ENCODE measurements around the gene KCTD21.

Gene KCTD21

GRCh38 chr11:78139422-78140391 lies 48.7 kb downstream of the KCTD21 start, which contains the start of gene ALG8:
ALG8 (minus strand) TSS chr11:78139626; CDS start chr11:78139588, 38 bp downstream.
- H3K9ac ChIP-seq (ENCODE audit: low read length) = peak within 1 kb of the TSS; percentile 92
- H2AFZ ChIP-seq (ENCODE audit: low read length) = peak within 1 kb of the TSS; percentile 38; the same call in 1 of the 2 replicates
- peaks cover 27% of the 10 kb centered on the region for H3K36me3 ChIP-seq (ENCODE audit: insufficient read depth, low read length)
- H3K27me3 ChIP-seq (ENCODE audit: insufficient read depth, low read length) = no peaks in the 10 kb centered on the region
- H3K79me2 ChIP-seq (ENCODE audit: insufficient read depth, low read length) = peaks cover 12% of the 10 kb centered on the region
- H3K4me3 ChIP-seq (ENCODE audit: low read depth, low read length, poor library complexity, severe bottlenecking) = peak within 1 kb of the TSS; percentile 84
- no peaks in the 10 kb centered on the region for H3F3A ChIP-seq (ENCODE audit: insufficient read depth, low read length)
- H3K9me2 ChIP-seq (ENCODE audit: low read depth, low read length) = no peaks in the 10 kb centered on the region
- no peaks in the 10 kb centered on the region for H3K9me3 ChIP-seq (ENCODE audit: low read length)
- peak within 1 kb of the TSS; percentile 94 for H3K4me2 ChIP-seq (ENCODE audit: low read length)
- H3K27ac ChIP-seq (ENCODE audit: low read depth, low read length, poor library complexity, severe bottlenecking) = peak within 1 kb of the TSS; percentile 67
- no peaks in the 10 kb centered on the region for H4K20me1 ChIP-seq (ENCODE audit: insufficient read depth, low read length)
- H3K4me1 ChIP-seq (ENCODE audit: insufficient read depth, low read length, severe bottlenecking) = peaks cover 25% of the 10 kb centered on the region
- TF ChIP-seq EZH2 (IDR thresholded peaks at IDR 0.05; ENCODE audit: borderline replicate concordance, low read length) = no peak
- TF ChIP-seq CTCF (IDR thresholded peaks at IDR 0.05; ENCODE audit: low read length) = no peak

DNA sequence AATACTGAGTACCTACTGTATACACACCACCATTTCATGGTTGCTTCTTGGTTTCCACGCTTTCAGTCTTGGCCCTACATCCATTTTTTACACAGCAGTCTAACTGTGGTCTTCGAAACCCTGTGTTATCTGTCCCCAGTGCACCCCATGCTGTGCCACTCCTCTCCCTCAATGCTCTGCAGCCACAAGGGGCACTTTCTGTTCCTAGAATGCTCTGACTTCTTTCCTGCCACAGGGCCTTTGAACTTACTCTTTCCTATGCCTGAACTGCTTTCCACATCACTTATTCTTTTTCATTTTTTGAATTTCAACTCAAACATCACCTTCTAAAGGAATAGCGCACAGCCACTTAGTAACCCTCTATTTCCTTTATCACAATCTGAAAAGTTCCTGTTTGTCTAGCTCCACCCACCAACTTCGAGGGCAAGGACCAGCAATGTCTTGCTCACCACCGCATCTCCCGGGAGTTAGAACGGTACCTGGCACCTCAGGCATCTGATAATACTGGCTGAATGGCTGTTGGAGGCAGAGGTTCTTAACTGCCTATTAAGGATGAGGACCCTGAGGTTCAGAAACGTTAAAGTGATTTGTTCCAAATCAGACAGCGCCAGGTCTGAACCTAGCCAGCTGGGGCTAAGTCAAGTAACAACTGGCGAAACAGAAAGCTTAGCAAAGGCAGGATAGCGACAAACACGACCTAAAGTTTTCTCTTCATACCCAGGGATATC lies 49.6 kb downstream of the KCTD21 start:
- peaks cover 33% of the 10 kb centered on the region for H3K36me3 ChIP-seq (ENCODE audit: insufficient read depth, low read length)
- 0 out of 2 replicates have a peak overlapping the region, but pooled peaks have one; percentile 12 for H2AFZ ChIP-seq (ENCODE audit: low read length)
- H4K20me1 ChIP-seq (ENCODE audit: insufficient read depth, low read length) = no peaks in the 10 kb centered on the region
- H3K4me1 ChIP-seq (ENCODE audit: insufficient read depth, low read length, severe bottlenecking) = peaks cover 25% of the 10 kb centered on the region
- TF ChIP-seq CTCF (IDR thresholded peaks at IDR 0.05; ENCODE audit: low read length) = peak; percentile 23; the same call in 1 of the 2 replicates
- TF ChIP-seq EZH2 (IDR thresholded peaks at IDR 0.05; ENCODE audit: borderline replicate concordance, low read length) = no peak
- no peaks in the 10 kb centered on the region for H3K9me2 ChIP-seq (ENCODE audit: low read depth, low read length)
- H3K4me3 ChIP-seq (ENCODE audit: low read depth, low read length, poor library complexity, severe bottlenecking) = peak overlapping the region; percentile 84
- no peaks in the 10 kb centered on the region for H3F3A ChIP-seq (ENCODE audit: insufficient read depth, low read length)
- H3K9me3 ChIP-seq (ENCODE audit: low read length) = no peaks in the 10 kb centered on the region
- peak overlapping the region; percentile 67 for H3K27ac ChIP-seq (ENCODE audit: low read depth, low read length, poor library complexity, severe bottlenecking)
- H3K4me2 ChIP-seq (ENCODE audit: low read length) = peak overlapping the region; percentile 94
- H3K27me3 ChIP-seq (ENCODE audit: insufficient read depth, low read length) = no peaks in the 10 kb centered on the region
- H3K79me2 ChIP-seq (ENCODE audit: insufficient read depth, low read length) = peaks cover 12% of the 10 kb centered on the region
- H3K9ac ChIP-seq (ENCODE audit: low read length) = peak overlapping the region; percentile 92

DNA sequence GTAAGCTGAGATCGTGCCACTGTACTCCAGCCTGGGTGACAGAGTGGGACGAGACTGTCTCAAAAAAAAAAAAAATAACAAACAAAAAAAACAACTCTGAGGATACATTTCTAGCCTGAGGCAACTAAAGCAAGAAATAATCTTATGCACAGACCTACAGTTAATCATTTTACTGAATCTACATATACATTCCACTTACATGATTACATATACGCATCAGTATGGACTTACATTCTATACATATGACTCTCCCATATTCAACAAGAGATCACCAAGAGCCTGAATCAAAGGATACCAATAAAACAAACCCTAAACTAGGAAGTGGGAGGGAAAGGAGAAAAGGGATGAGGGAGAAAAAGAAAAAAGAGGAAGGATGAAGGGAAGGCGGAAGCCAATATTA lies 50.1 kb downstream of the KCTD21 start:
- H3K9ac ChIP-seq (ENCODE audit: low read length) = no peak overlapping the region; the same call in 1 of the 2 replicates
- no peak overlapping the region for H3K27ac ChIP-seq (ENCODE audit: low read depth, low read length, poor library complexity, severe bottlenecking)
- no peak overlapping the region for H2AFZ ChIP-seq (ENCODE audit: low read length)
- H3F3A ChIP-seq (ENCODE audit: insufficient read depth, low read length) = no peaks in the 10 kb centered on the region
- no peaks in the 10 kb centered on the region for H3K9me3 ChIP-seq (ENCODE audit: low read length)
- H3K4me1 ChIP-seq (ENCODE audit: insufficient read depth, low read length, severe bottlenecking) = peaks cover 25% of the 10 kb centered on the region
- TF ChIP-seq CTCF (IDR thresholded peaks at IDR 0.05; ENCODE audit: low read length) = no peak
- no peak for TF ChIP-seq EZH2 (IDR thresholded peaks at IDR 0.05; ENCODE audit: borderline replicate concordance, low read length)
- H3K79me2 ChIP-seq (ENCODE audit: insufficient read depth, low read length) = peaks cover 12% of the 10 kb centered on the region
- H4K20me1 ChIP-seq (ENCODE audit: insufficient read depth, low read length) = no peaks in the 10 kb centered on the region
- H3K9me2 ChIP-seq (ENCODE audit: low read depth, low read length) = no peaks in the 10 kb centered on the region
- no peaks in the 10 kb centered on the region for H3K27me3 ChIP-seq (ENCODE audit: insufficient read depth, low read length)
- peak overlapping the region; percentile 84 for H3K4me3 ChIP-seq (ENCODE audit: low read depth, low read length, poor library complexity, severe bottlenecking)
- H3K4me2 ChIP-seq (ENCODE audit: low read length) = peak overlapping the region; percentile 94
- peaks cover 39% of the 10 kb centered on the region for H3K36me3 ChIP-seq (ENCODE audit: insufficient read depth, low read length)

Measured in OCI-LY1 (cell line).